Bronchial epithelial cell (primary cell): ENCODE measurements around the gene UNC80. TPM values are rescaled to one million over a fixed set of nuclear protein-coding genes. Genes with fewer than 3 reads are reported as not detected.

Experiments used
- DNase-seq: peaks from one replicate; pipeline ENCODE4 v3.0.0-alpha.2; 2010; ENCODE audit warnings: low read depth
- FAIRE-seq: peaks from 2 replicates; lab custom pipeline; 2011; peaks lifted over from hg19 to GRCh38; lab: Jason Lieb, UNC
- H3K27me3 ChIP-seq: 2 replicates; pipeline ENCODE4 v1.5.1; 2011; ENCODE audit warnings: low read length; ENCODE audit not compliant: control insufficient read depth, insufficient read depth
- H3K36me3 ChIP-seq: 2 replicates; pipeline ENCODE4 v1.5.1; 2011; ENCODE audit warnings: low read length; ENCODE audit not compliant: control insufficient read depth, insufficient read depth
- H3K4me3 ChIP-seq: 2 replicates; pipeline ENCODE4 v1.5.1; 2011; ENCODE audit warnings: mild to moderate bottlenecking, low read depth, low read length, control low read depth
- total RNA-seq: library from RNA; depleted of rRNA; stranded (reverse); fragments of >200 nt; gene quantifications from 2 replicates; pipeline ENCODE4 v1.2.1, GENCODE V29; 2014
- TF ChIP-seq, protein P1 (sequence below): IDR thresholded peaks from 2 replicates; pipeline ENCODE4 v1.5.1; 2011; ENCODE audit warnings: mild to moderate bottlenecking, moderate library complexity, low read length, control low read depth, inconsistent platforms; ENCODE audit not compliant: insufficient read depth, severe bottlenecking

Gene UNC80
- total RNA-seq, 1 donor from 2014 or later: under 0.01 TPM

DNA sequence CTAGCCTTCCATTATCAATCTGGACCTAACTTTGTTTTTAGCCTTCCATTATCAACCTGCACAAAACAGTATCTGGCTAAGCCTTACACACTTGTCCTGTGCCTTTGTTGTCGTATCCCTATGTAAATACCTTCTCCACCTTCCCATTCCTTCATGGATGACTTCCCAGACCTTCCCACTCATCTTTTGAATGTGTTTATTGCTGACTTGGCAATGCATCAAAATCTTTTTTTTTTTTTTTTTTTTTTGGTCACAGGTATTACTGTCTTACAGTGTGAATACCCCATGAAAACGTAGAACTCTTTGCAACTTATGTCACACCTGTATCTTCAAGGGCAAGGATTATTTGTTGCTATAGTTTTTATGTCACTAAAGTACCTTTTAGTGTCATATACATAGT is 256.5 kb downstream of the UNC80 start:
- DNase-seq (no peak), FAIRE-seq (no peak)
- TF ChIP-seq, protein P1, sequence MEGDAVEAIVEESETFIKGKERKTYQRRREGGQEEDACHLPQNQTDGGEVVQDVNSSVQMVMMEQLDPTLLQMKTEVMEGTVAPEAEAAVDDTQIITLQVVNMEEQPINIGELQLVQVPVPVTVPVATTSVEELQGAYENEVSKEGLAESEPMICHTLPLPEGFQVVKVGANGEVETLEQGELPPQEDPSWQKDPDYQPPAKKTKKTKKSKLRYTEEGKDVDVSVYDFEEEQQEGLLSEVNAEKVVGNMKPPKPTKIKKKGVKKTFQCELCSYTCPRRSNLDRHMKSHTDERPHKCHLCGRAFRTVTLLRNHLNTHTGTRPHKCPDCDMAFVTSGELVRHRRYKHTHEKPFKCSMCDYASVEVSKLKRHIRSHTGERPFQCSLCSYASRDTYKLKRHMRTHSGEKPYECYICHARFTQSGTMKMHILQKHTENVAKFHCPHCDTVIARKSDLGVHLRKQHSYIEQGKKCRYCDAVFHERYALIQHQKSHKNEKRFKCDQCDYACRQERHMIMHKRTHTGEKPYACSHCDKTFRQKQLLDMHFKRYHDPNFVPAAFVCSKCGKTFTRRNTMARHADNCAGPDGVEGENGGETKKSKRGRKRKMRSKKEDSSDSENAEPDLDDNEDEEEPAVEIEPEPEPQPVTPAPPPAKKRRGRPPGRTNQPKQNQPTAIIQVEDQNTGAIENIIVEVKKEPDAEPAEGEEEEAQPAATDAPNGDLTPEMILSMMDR: no peak
- H3K36me3 ChIP-seq: no peaks in the 10 kb centered on the region
- no peak overlapping the region for H3K4me3 ChIP-seq
- H3K27me3 ChIP-seq: no peaks in the 10 kb centered on the region

DNA sequence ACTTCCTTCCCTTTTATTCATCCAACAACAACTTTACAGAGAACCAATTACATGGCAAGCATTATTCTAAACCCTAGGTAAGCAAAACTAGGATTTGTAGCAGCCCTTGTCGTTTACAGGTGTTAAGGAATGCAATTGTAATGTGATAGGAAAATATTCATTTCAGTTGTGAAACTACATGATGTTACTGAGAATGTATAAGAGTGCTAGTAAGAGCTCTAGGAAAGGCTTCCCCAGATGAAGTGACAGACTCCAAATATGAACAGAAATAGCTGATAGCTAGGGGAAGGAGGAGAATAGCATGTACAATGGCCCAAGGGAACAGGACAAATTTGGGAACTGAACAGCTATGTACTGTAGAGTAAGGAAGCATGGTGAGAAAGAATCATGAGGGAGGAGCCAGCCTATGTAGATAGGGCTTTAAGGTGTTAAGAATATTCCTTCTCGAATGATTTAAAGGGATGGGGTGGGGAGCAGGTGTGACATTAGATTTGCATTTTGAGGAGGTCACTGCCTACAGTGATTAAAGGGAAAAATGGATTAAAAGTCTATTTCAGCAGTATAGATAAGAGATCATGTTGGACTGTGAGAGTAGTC is 262.6 kb downstream of the UNC80 start:
- no peaks in the 10 kb centered on the region for H3K36me3 ChIP-seq
- DNase-seq (no peak), FAIRE-seq (no peak)
- no peaks in the 10 kb centered on the region for H3K27me3 ChIP-seq
- H3K4me3 ChIP-seq: no peak overlapping the region
- TF ChIP-seq, protein P1: no peak

DNA sequence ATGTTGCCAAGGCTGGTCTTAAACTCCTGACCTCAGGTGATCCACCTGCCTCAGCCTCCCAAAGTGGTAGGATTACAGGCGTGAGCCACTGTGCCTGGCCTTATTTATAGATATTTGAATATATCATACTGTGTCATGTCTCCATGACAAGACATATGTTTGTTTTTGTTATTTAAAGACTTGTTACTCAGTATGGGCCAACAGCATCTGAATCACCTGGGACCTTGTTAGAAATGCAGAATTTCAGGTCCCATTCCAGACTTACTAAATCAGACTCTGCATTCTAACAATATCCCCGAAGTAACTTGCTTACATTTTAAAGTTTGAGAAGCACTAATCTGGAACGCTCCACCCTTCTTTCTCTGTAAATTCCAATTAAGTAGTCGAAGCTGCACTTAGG is 264.0 kb downstream of the UNC80 start:
- Histone ChIP-seq H3K36me3 (no peaks in the 10 kb centered on the region), H3K4me3 (no peak overlapping the region), H3K27me3 (no peaks in the 10 kb centered on the region)
- peak; percentile 26 for DNase-seq
- FAIRE-seq: no peak
- TF ChIP-seq, protein P1: no peak

DNA sequence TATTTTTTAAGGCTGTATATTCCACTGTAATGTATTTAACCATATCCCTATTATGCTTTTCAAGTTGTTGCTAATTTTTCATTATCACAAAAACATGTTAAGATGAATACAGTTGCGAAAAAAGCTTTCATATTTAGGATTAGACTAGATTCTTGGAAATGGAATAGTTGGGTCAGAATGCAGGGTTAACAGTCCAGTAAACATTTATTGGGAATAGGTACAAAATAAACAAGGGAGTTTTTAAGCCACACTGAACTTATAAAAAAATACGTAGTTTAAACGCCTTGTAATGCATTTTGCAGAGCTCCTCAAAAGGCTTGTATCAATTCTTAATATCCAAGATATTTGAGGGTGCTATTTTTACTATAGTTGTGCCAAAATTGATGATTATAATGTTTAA is 266.4 kb downstream of the UNC80 start:
- FAIRE-seq: no peak
- no peaks in the 10 kb centered on the region for H3K27me3 ChIP-seq
- TF ChIP-seq, protein P1: no peak

DNA sequence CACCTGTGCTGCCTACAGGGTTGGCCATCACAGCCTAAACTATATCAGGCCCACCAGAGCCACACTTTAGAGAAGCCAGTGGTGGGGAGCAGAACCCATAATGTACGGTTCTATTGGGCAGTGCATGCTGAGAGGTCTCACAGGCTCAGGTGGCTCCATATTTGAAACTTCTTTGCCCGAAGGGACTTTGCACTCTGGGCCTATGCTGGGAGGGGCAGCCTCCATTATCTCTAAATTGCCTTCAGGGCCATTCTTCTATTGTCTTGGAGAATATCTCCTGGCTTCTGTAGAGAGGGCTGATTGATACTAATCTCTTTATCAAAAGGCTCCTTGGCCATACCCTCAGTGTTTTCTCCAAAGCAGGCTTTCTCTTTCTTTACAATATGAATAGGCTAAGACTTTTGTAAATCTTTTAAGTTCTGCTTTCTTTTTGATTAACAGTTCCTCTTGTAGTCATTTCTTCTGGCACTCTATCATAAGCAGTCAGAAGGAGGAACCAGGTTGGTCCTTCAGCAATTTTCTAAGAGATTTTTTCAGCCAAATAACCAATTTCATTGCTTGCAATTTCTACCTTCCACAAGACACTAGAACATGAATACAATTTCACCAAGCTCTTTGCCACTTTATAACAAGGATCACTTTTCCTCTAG is 275.3 kb downstream of the UNC80 start:
- DNase-seq (no peak), FAIRE-seq (no peak)
- Histone ChIP-seq H3K4me3 (no peak overlapping the region), H3K27me3 (no peaks in the 10 kb centered on the region), H3K36me3 (no peaks in the 10 kb centered on the region)
- TF ChIP-seq, protein P1: no peak

More for the DNA sequence above, 266.4 kb downstream of the UNC80 start:
- DNase-seq: no peak
- Histone ChIP-seq H3K36me3 (no peaks in the 10 kb centered on the region), H3K4me3 (no peak overlapping the region)

Other genes starting within 250 kb of the UNC80 start
- gene RPE, start 230.8 kb downstream of the UNC80 start, total RNA-seq: 121 and 130 TPM in 2 replicates